Dedifferentiated amniotic fluid mesenchymal stem cell (primary cell): ENCODE results near the gene GBP2.
"Not testable (repeated sequence)": the region's sequence is repeated elsewhere in the genome, so short reads cannot be mapped to it uniquely, and the experiment has no call there.

Source experiments
- DNase-seq: peaks from one replicate; pipeline ENCODE4 v3.0.0-alpha.2; 2016; ENCODE audit errors: extremely low spot score

Gene GBP2

DNA sequence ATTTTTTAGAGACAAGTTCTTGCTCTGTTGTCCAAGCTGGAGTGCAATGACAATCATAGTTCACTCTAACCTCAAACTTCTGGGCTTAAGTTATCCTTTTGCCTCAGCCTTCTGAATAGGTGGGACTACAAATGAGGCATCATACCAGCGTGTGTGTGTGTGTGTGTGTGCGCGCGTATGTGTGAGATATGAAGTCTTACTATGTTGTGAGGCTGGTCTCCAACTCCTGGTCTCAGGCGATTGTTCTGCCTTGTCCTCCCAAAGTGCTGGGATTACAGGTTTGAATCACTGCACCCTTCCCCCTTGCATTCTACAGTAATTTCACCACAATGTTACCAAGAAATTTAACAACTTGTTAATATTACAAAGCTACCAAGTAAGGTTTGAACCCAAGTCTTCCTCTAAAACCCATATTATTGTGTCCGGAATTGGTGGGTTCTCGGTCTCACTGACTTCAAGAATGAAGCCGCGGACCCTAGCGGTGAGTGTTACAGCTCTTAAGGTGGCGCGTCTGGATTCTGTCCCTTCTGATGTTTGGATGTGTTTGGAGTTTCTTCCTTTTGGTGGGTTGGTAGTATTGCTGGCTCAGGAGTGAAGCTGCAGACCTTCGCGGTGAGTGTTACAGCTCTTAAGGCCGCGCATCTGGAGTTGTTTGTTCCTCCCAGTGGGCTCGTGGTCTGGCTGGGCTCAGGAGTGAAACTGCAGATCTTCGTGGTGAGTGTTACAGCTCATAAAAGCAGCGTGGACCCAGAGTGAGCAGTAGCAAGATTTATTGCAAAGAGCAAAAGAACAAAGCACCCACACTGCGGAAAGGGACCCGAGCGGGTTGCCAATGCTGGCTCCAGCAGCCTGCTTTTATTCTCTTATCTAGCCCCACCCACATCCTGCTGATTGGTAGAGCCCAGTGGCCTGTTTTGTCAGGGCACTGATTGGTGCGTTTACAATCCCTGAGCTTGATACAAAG lies 970 bp upstream of the GBP2 start:
- DNase-seq = not testable (repeated sequence)

- DNase-seq = no peak
These were observed 538 bp downstream of the GBP2 start for GRCh38 chr1:89125240-89125912.

DNA sequence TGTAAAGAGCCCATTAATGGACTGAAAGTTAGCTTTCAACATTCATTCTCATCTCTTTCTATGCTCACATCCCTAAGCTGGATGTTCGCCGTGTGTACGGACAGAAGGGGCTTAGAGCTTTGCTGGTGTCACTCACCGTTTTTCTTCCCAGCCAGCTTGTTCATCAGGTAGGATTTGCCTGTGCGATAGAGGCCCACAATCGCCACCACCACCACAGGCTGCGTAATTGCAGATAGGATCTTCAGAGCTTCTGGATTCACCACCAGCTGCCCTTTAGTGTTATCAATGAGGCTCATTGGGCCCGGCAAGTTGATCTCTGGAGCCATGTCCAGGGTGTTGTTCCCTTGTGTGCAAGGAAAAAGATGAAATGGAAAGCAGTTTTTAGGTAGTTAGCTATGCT lies 4.3 kb downstream of the GBP2 start:
- DNase-seq = no peak

DNA sequence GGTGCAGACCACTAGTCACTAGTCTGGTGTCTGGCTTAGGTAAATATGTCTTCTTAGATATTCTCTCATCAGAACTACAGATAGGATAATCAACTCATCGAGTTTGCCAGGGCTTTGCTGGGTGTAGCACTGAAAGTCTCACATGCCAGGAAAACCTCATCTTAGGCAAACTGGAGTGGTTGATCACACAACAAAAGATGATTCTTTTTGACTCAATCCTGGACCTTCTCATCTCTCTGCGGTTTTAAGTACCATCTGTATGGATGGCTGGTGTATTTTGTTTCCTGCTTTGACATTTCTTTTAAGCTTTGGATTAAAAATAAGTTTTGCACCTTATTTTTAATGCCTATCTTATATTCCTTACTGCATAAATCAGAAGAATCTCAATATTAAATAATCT lies 11.3 kb downstream of the GBP2 start:
- DNase-seq = no peak

- DNase-seq = no peak
These were observed 12.9 kb downstream of the GBP2 start for GRCh38 chr1:89112871-89113613.

DNA sequence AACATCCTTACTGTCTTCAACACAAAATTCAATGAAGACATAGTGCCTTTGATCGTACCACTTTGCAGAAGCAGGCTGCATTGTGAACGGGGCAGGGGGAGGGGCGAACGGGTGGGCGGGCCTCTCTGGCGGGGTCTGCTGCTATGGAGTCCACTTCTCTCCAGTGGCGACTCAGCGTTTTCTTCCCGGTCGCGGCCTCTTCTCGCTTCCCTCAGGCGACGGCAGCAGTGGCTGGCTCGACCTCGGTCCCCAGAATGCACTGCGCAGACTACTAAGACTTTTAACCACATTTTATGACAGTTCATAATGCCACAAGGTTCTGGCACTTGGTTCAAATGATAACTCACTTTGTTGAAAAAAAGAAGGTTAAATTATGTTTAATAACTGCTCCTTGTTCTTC lies 21.2 kb downstream of the GBP2 start:
- DNase-seq = no peak

DNA sequence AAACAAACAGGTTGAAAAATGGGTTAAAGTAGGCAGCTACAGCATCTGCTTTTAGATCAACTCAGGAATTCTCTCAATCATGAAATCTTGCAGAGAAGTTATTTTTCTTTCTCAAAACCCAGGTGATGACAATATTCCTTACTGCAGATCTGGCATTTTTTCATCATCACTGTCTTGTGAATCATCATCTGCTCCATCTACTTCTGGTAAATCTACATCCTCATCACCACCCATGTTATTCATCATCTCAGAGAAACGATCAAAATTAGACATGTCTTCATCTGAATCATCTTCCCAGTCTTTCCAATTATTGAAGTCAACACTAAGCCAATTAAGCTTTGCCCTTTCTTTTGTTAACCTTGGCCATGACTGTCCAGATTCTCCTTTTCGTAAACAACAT lies 21.8 kb downstream of the GBP2 start:
- no peak for DNase-seq

- no peak for DNase-seq
These were observed 23.9 kb downstream of the GBP2 start for GRCh38 chr1:89102021-89102420.

DNA sequence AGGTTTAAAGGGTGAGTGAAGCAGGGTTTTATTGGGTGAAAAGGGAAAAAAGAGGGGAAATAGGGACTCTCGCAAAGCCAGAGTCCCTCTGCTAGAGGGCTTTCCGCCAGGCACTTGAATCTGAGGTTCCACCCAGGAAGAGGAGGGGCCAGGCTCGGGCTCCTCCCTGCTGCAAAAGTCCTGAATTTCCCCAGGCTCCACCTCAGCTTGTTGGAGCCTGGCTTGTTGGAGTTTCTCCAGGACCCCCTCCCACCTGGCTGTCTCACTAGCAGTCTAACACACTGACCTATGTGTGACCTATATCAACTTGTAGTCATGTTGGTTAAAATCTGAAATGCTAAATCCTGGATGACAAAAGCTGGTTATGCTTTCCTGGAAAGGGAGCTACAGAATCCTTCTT lies 25.5 kb downstream of the GBP2 start:
- DNase-seq = no peak

DNA sequence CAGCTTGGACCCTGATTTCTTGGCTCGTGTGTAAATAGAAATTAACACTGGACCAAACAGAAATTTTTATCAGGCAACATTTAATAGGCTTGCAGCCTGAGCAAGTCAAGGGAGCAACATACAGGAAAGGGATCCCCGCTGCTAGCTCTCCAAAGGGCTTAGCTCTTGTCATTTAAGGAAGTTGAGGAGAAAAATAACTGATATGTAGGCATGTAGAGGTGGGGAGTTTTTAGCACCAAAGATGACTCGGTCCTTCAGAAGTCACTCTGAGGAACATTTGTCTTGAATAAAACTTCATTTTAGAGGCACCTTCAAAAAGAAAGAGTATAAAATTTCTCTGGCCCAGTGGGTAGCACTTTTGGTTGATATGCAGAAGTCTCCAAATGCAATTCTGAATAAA lies 27.1 kb downstream of the GBP2 start:
- DNase-seq = no peak

DNA sequence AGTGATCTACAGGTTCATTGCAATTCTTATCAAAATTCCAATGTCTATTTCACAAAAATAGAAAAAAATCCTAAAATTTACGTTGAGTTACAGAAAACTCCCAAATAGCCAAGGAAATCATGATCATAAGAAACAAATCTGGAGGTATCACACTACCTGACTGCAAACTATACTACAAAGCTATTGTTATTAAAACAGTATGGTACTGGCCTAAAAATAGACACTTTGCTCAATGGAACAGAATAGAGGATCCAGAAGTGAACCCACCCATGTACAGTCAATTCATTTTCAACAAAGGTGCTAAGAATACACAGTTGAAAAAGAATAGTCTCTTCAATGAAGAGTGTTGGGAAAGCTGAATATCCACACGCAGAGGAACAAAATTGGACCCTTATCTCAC lies 30.2 kb downstream of the GBP2 start:
- DNase-seq = no peak

GRCh38 chr1:89089962-89090361 lies 36.0 kb downstream of the GBP2 start:
- no peak for DNase-seq

GRCh38 chr1:89088572-89088971 lies 37.3 kb downstream of the GBP2 start:
- DNase-seq = no peak

GRCh38 chr1:89087241-89087640 lies 38.7 kb downstream of the GBP2 start:
- DNase-seq = no peak

- no peak for DNase-seq
These were observed 40.1 kb downstream of the GBP2 start for GRCh38 chr1:89085781-89086180.

DNA sequence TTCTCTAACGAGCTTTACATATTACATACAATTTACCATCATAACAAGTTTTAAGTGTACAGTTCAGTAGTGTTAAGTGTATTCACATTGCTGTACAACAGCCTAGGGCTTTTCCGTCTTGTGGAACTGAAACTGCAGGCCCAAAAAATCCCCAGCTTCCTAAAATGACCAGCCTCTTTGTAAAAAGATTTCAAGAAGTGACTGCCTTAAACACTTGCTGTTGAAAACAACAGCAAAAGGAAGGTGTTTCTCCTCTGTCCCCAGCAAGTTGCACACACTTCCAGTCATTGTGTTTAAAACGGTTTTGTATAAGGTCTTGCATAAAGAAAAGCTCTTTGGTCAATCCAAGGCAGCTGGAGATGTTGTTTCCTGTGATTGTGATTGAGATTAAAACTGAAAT lies 44.9 kb downstream of the GBP2 start:
- DNase-seq = no peak

DNA sequence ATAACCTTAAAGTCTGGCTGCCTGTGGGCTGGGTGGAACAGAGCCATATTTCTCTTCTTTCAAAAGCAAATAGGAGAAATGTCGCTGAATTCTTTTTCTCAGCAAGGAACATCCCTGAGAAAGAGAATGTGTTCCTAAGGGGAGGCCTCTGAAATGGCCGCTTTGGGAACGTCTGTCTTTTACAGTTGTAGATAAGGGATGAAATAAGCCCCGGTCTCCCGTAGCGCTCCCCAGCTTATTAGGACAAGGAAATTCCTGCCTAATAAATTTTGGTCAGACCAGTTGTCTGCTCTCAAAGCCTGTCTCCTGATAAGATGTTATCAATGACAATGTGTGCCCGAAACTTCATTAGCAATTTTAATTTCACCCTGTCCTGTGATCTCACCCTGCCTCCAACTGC lies 45.8 kb downstream of the GBP2 start:
- DNase-seq = not testable (repeated sequence)

DNA sequence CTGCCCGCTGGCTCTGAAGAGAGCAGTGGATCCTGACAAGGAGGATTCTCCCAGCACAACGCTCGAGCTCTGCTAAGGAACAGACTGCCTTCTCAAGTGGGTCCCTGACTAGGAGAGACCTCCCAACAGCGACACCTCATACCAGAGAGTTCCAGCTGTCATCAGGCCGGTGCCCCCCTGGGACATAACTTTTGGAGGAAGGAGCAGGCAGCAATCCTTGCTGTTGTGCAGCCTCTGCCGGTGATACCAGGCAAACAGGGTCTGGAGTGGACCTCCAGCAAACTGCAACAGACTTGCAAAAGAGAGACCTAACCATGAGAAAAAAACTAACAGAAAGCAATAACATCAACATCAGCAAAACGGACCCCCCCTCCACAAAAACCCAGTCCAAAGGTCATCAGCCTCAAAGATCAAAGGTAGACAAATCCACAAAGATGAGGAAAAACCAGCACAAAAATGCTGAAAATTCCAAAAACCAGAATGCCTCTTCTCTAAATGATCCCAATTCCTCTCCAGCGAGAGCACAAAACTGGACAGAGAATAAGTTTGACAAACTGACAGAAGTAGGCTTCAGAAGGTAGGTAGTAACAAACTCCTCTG lies 53.3 kb downstream of the GBP2 start:
- DNase-seq = not testable (repeated sequence)

- no peak for DNase-seq
These were observed 55.4 kb downstream of the GBP2 start for GRCh38 chr1:89070509-89070908.

DNA sequence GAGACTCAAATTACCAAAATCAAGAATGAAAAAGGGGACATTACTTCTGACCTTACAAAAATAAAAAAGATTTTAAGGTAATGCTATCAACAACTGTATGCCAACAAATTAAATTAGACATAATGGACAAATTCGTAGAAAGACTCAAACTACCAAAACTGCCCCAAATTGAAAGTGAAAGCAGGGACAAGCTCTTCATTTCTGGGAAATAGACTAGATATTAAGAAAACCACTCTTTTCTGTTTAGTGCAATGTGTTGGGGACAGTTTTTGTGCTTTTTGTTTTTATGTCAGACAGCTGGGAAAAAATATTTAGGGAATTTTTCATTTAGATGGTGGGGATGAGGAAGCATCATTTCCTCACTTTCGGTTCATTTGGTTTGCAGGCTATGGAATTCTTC lies 56.0 kb downstream of the GBP2 start:
- DNase-seq = no peak

DNA sequence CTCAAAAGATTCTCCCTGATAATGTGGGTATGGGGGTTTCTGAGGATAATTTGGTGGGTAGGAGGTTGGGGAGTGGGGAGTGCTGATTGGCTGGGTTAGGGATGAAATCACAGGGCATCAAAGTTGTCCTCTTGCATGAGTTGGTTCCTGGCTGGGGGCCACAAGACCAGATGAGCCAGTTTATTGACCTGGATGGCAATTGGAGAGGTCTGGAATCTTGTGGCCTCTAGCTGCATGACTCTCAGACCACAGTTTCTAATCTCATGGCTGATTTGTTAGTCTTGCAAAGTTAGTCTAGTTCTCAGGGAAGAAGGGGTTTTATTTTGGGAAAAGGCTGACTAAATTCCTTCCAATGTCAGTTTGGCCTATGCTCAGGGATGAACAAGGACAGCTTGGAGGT lies 57.6 kb downstream of the GBP2 start:
- DNase-seq = no peak
